ENCODE results near the gene VASH1.

The VASH1 gene

GRCh38 chr14:76793324-76793723, 32.1 kb downstream of the VASH1 start:
- DNase-seq (ENCODE audit: low read depth) = no peak
- TF ChIP-seq CTCF (conservative IDR thresholded peaks at IDR 0.05; ENCODE audit: low read length) = no peak

GRCh38 chr14:76793956-76794355, 32.7 kb downstream of the VASH1 start:
- TF ChIP-seq CTCF (conservative IDR thresholded peaks at IDR 0.05; ENCODE audit: low read length) = no peak
- no peak for DNase-seq (ENCODE audit: low read depth)
- no peak overlapping the region for H3K4me3 ChIP-seq (ENCODE audit: low read length)

More at GRCh38 chr14:76793324-76793723, 32.1 kb downstream of the VASH1 start:
- H3K4me3 ChIP-seq (ENCODE audit: low read length) = no peak overlapping the region

GRCh38 chr14:76806446-76806845, 45.2 kb downstream of the VASH1 start:
- no peak for DNase-seq (ENCODE audit: low read depth)
- H3K4me3 ChIP-seq (ENCODE audit: low read length) = no peak overlapping the region
- TF ChIP-seq CTCF (conservative IDR thresholded peaks at IDR 0.05; ENCODE audit: low read length) = no peak

GRCh38 chr14:76808011-76808410, 46.7 kb downstream of the VASH1 start:
- no peak for TF ChIP-seq CTCF (conservative IDR thresholded peaks at IDR 0.05; ENCODE audit: low read length)
- no peak overlapping the region for H3K4me3 ChIP-seq (ENCODE audit: low read length)
- no peak for DNase-seq (ENCODE audit: low read depth)

GRCh38 chr14:76808990-76809389, 47.7 kb downstream of the VASH1 start:
- no peak for TF ChIP-seq CTCF (conservative IDR thresholded peaks at IDR 0.05; ENCODE audit: low read length)
- no peak overlapping the region for H3K4me3 ChIP-seq (ENCODE audit: low read length)
- no peak for DNase-seq (ENCODE audit: low read depth)

- no peak for DNase-seq (ENCODE audit: low read depth)
- TF ChIP-seq CTCF (conservative IDR thresholded peaks at IDR 0.05; ENCODE audit: low read length) = no peak
- peak overlapping the region; percentile 28; the same call in 1 of the 2 replicates for H3K4me3 ChIP-seq (ENCODE audit: low read length)
Measured at GRCh38 chr14:76810525-76810924, 49.3 kb downstream of the VASH1 start.

- peak overlapping the region; percentile 49 for H3K4me3 ChIP-seq (ENCODE audit: low read length)
- peak; percentile 47 for DNase-seq (ENCODE audit: low read depth)
- peak; percentile 75 for TF ChIP-seq CTCF (conservative IDR thresholded peaks at IDR 0.05; ENCODE audit: low read length)
Measured at GRCh38 chr14:76810953-76811400, 49.7 kb downstream of the VASH1 start.

Measured in AG10803 (cell line).